Measurements from ENCODE around the gene MLST8.

GRCh38 chr16:2173916-2174315 is 31.3 kb upstream of the MLST8 start:
- TF ChIP-seq CTCF (IDR thresholded peaks at IDR 0.05; ENCODE audit: low read length) (no peak), EZH2 (IDR thresholded peaks at IDR 0.05; ENCODE audit: borderline replicate concordance, low read length) (no peak)

Measured in OCI-LY1 (cell line).